GM19395 (cell line): ENCODE measurements around the gene KANSL1.
"Not testable (repeated sequence)": the region's sequence is repeated elsewhere in the genome, so short reads cannot be mapped to it uniquely, and the experiment has no call there.

Experiments used
- ATAC-seq: cut with Tn5 transposase; IDR thresholded peaks from one replicate; pipeline ENCODE4 v1.9.1; 2021; ENCODE audit warnings: mild to moderate bottlenecking, moderate library complexity; ENCODE audit not compliant: unreplicated experiment

The KANSL1 gene

DNA sequence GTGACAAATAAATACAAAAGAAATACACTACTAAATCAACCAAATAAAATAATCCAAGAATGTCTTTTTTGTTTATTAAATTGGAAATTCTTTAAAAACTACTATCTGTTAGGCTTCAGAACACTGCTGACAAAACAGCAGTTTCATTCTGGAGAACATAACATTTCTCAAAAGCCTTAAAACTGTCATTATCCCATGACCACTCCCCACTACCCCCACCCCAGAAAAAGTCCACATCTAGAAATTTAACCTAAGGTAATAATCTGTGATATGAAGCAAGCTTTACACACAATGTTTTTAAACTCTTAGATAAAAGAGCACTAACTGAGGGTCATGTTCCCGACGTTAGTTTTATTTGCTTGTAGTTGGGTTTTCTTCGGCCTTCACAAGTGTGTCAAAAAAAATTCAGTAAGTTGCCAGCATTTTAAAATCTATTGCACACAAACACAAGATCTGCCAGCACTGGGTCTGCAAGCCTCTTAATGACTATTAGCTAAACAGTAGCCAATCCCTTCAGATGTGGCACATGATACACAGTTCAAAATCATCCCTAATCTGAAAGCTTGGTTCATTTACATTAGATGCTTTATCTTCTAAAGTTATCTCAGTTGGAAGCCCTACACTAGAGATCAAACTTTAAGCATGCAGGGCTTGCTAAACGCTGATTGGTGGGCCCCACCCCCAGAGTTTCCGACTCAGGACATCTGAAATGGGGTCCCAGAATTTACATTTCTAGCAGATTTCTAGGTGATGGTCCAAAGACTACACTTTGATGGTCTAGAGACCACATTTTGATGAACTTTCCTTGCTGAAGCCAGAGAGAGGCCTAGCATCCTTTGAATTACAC is 75.2 kb downstream of the KANSL1 start:
- no peak for ATAC-seq

DNA sequence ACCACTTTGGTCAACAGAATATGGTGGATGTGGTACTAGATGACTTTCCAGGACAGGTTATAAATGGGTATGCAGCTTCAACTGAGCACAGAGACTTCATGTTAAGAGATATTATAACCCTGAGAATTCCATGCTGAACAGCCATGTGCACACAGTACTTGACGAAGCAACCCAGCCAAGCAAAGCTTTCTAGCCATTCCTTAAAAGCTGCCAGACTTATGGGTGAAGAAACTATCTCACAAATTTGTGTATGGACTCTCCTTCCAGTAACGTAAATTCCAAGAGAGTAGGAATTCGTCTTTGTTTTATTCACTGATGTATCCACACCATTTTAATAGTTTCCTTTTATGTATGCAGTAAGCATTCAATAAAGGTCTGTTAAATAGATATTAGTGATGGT is 76.1 kb downstream of the KANSL1 start:
- no peak for ATAC-seq

DNA sequence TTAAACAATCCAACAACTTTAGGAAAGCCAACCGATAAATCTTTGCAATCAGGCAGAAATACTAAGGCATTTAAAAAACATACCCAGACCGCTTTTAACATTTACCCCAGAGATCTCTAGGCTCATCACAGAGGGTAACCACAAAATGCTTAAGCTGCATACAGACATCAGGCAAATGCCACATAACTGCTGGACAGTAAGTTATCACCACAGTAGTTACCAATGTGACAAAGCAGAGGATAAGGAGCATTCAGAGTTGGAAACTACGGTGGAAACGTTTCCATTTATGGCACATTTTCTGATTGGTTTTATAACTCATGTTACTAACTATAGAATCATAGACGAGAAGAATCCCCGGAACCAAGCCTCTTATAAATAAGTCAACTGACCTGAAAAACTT is 77.5 kb downstream of the KANSL1 start:
- no peak for ATAC-seq

DNA sequence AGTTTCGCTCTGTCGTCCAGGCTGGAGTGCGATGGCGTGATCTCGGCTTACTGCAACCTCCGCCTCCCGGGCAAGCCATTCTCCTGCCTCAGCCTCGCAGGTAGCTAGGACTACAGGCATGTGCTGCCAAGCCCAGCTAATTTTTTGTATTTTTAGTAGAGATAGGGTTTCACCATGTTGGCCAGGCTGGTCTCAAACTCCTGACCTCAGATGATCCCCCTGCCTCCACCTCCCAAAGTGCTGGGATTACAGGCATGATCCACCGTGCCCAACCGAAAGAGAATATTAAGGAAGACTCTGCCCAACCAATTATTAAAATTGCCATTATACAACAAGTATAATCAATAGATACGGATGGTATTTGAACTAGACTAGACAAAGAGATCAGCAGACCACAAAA is 82.0 kb downstream of the KANSL1 start:
- ATAC-seq: not testable (repeated sequence)

DNA sequence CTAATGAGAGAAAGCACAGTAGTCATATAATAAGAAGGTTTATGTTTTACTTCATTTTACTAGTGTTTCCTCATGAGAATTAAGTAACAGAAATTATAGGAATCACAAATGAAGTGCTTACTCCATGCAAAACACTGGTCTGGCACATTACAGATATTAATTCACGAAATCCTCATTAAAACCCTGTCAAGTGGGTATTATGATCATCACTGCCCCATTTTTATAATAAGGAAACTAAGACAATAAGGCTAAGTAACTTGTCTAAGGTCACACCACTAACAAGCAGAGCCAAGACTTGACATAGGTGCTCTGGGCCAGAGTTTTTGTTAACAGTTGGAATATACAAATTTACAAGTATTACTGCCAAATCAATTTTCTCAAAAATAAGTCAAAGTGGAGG is 83.0 kb downstream of the KANSL1 start:
- ATAC-seq: no peak

DNA sequence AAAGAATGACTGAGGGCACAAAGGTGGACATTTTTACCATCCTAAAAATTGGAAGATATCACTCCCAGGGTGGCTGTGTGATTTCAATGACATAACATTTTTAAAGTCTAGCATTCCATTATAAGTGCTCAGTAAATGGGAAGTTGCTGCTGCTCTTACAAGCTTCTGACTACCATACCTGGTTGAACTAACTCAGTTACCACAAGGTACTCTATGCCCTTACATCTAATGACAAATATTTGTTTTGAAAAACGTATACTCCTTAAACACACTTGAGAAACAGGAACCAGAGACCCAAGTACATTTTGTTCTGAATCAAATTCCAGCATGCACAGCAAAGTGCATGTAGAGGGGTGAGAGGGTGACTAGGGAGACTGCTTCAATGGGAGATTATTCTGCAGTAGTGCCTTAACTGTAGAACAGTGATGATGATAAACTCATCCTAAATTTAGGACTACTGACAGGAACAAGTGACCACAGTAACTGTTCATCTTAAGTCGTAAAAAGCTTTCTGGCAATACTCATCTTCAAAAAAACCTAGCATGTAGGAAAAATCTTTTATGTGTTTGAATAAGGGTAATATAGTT is 83.5 kb downstream of the KANSL1 start:
- no peak for ATAC-seq

DNA sequence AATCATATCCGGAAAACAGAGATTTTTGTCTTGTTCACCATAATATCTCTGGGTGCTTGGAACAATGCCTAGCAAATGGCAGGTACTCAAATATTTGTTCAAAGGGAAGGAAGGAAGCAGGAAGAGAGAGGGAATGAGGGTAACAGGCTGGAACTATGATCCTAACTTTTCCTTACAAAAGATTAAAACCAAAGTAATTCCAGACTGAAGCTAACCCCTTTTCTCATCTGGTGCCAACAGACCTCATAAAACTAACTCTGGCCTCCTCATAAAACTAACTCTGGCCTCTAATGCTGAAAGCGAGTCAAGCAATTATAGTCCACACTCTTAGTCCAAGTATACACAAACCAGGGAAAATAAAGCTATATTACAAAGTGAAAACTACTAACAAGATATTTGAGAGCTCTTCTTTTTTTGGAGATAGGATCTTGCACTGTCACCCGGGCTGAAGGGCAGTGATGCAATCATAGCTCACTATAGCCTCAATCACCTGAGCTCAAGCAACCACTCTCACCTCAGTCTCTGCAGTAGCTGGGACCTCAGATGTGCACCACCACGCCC is 84.6 kb downstream of the KANSL1 start:
- no peak for ATAC-seq

DNA sequence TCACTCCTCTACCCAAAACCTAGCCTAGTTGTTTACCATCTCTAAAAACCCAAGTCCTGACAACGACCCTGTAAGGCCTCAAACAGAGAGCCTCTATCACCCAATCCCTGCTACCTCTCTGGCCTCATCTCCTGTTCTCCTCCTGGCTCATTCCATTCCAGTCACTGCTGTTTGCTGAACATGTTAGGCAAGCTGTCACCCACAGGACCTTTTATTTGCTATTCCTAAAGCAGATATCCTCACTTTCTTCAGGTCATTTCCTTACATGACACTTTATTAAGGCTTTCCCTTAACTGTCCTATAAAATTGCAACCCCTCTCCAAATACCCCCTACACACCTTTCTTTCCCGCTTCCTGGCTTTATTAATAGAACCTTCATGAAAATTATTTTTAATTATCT is 85.1 kb downstream of the KANSL1 start:
- no peak for ATAC-seq

DNA sequence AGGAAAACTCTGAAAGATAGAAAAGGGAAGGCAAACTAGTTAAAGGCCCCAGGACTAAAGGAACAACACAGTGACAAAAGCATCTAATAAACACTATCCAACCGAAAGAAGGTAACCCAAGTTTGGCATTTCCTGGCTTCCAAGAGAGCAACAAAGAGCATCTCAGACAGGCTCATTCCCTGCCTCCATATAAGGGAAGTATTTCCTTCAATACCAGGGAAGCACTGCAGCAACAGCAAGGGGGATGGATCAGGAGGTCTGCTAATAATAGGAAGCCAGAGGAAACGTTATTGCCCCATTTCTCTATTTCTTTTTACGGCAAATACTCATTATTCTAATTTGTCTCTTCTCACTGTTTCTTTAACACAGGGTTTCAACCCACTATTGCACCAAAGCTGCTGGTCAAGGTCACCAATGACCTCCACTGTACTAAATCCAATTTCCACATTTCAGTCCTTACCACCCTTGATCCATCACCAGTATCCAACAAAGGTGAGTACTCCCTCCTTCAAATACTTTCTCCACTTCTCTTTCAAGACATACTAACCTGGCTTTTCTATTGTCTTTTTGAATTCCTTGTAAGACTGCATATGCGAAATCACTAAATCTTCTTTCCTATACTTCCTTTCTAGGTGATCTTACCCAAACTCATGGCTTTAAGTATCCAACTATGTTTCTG is 86.1 kb downstream of the KANSL1 start:
- ATAC-seq: no peak

DNA sequence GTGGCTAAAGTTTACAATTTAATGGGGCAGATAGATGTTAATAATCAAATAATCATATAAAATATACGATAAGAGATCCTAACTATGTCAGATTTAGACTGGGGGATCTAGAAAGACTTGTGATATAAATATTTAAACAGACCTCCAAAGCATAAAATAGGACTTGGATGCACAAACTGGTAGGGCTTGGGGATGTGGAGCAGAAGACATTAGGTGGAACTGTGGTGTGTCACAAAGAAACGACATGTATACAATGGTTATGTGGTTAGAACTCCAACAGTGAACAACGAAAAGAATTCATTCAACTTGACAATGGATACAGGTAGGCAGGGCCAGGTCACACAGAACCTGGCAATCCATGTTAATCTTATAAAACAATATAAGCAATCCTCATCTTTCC is 90.4 kb downstream of the KANSL1 start:
- ATAC-seq: not testable (repeated sequence)

DNA sequence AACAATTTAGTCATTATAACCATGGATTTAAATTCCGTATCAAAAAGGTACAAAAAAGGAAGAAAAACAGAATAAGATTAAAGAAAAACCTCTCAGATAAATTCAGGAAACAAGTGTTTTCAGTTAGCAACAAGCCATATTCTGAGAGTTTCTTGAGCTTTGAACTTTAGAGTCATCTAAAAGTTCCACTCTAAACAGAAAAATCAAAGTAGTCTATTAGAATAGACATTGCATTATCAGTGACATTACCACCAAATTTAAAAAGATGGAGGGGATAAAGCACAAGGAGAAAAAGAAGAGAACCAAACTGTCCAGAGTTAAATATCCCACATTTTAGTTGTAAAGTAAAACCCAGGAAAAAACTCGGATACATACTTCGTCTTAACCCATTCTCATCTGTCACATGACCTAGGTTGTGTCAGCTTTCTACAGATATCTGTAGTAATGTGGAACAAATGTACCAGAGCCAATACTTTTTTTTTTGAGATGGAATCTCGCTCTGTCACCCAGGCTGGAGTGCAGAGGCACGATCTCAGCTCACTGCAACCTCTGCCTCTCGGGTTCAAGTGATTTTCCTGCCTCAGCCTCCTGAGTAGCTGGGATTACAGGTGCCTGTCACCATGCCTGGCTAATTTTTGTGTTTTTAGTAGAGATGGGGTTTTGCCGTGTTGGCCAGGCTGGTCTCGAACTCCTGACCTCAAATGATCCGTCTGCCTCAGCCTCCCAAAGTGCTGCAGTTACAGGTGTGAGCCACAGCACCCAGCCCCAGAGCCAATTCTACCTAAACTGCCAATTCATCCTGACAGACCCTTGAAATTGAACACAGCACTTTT is 91.2 kb downstream of the KANSL1 start:
- ATAC-seq: not testable (repeated sequence)

DNA sequence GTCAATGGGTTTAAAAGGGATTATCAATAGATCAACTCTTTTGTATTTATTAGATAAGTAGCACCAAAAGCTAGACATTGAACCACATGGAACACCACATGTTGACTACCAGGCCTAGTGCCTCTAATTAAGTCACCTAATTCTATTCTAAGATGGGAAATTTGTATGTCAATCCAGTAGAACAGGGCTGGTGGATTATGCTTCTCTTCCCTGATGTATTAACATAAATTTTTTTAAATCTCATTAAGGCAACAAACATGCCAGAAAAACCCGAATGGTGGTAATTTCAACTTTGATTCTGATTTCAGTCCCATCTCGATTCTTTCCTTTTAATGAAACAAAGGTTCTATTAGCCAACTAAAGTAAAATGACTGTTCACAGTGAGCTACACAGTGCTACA is 92.6 kb downstream of the KANSL1 start:
- ATAC-seq: no peak

DNA sequence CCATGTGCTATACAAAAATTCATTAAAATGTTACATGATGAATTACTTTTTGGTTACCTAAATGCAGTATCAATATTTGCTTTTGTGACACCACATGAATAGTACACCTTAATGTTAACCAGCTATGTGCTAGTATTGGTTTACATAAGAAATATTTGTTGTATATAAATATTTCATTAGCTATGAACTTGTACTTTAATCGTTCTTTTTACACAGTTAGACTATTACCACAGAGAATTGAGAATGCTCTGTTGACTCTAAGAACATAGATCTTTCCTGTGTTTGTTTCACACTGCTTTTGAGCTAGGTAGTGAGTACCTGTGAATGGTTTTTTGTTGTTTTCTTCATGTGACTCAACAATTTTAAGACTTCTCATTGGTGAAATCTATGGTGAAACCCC is 93.4 kb downstream of the KANSL1 start:
- no peak for ATAC-seq

DNA sequence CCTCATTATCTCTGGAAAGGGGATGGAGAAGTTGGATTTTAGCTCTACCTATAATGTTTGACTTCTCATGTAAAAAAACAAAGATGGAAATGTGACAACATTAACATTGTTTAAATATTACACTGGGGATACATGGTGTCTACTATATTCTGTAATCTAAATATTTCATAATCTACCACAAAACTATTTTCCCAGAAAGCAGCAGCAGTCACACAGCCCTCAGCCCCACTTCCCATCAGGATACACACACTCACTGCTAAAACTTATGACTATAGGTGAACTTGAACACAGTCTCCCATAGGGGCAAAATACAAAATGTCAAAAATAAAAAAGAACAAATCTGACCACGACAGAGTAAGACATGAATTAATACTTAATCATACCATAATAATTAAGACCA is 95.7 kb downstream of the KANSL1 start:
- ATAC-seq: no peak

DNA sequence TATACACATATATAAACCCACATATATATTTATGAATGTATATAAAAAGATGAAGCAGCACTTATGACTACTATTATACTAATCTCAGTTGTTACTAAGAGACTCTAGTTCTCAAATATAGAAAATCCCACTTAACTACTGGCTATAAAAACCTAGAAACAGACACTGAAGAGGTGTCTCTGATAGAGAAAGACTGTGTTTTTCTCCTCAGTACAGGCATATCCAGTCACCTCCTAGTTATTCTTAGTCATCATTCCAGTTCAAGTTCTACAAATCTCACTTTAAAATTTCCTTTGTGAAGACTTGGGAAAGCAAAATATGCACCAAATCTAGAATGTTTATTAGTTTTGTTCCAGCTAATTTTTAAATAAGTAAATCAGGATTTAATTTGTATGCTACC is 100.2 kb downstream of the KANSL1 start:
- no peak for ATAC-seq

DNA sequence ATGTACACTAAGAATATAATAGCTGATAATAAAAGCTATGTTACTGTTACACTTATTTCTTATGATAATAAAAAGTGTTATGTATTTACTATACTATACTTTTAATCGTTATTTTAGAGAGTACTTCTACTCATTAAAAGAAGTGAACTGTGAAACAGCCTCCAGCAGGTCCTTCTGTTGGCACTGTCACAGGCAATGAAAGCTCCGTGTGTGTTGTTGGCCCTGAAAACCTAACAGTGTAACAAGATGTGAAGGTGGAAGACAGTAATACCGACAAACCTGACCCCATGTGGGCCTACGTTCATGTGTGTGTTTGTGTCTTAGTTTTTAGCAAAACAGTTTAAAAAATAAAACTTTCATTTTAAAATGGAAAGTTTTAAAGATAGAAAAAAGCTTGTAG is 102.4 kb downstream of the KANSL1 start:
- no peak for ATAC-seq

DNA sequence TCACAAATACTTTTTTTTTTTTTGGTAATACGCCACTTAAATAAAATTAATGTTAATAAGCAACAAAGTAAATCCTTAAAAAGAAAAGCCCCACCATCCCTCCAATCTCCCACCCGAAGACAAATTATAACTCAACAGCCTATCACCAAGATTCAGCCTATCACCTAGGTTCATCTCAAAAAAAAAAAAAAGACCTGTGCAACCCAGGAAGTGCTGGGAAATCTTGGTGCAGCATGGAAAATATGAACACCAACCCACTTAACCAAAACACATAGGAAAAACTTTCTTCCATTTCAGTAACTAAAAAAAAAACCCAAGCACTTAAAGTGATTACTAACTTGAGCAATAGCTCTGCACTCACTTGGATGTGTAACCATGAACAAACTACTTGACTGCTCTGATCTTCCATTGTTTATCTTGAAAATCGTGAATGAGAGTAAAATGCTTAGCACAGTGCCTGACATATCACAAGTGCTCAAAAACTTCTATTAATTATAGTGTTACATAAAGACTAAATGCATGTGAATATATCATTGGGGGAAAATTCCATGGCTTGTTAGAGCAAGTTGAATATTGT is 103.8 kb downstream of the KANSL1 start:
- no peak for ATAC-seq

DNA sequence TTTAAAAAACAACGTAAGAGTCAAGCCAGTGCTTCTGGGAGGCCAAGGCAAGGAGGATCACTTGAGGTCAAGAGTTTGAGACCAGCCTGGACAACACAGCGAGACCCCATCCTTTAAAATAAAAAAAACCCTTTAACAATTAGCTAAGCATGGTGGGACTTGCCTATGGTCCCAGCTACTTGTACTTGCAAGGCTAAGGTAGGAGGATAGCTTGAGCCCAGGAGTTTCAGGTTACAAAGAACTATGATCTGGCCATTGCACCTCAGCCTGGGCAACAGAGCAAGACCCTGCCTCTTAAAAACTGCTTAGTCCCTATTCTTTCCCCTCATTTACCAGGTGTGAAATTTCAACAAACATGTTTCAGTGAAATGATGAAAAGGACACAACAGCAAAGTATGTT is 104.6 kb downstream of the KANSL1 start:
- no peak for ATAC-seq

DNA sequence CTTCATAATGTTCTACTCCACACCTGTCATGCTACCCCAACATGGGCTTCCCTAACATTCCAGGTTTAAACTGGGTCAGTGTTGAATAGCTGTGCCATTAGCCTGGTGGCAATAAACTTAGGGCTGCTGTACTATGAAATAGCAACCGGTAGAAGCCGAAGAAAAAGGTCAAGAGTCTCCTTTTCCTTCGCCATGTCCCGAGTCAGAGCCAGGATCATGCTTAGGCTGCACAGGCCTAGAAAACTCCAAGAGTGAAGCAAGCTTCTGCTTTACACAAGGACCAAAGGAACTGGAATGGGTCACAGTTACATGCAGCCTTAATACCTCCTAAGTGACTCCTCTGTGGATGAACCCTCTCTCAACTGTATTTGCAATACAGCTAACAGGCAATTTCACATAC is 105.4 kb downstream of the KANSL1 start:
- not testable (repeated sequence) for ATAC-seq

DNA sequence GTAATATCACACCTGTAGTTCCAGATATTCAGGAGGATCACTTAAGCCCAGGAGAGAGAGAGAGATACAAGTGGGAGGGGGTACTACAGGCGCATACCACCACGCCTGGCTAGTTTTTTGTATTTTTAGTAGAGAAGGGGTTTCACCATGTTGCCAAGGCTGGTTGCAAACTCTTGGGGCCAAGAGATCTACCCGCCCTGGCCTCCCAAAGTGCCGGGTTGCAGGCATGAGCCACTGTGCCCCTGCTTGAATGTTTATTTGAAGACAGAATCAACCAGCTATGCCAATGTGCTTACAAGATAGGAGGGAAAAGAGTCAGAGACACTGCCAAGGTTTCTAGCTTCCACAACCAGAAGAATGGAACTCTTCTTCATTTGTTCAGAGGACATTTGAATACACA is 106.4 kb downstream of the KANSL1 start:
- ATAC-seq: no peak

DNA sequence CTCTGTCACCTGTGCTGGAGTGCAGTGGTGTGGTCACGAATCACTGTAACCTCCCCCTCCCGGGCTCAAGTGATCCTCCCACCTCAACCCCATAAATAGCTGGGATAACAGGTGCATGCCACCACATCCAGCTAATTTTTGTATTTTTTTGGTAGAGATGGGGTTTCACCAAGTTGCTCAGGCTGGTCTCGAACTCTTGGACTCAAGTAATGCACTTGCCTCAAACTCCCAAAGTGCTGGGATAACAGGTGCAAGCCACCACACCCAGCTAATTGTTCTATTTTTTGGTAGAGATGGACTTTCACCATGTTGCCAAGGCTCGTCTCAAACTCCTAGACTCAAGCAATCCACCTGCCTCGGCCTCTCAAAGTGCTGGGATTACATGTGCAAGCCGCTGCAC is 107.7 kb downstream of the KANSL1 start:
- ATAC-seq: no peak
